Fibroblast of skin of abdomen (primary cell): Measurements from ENCODE around the gene MGRN1.

ENCODE experiments used
- DNase-seq: peaks from one replicate; pipeline ENCODE4 v3.0.0-alpha.2; 2013

MGRN1 gene

GRCh38 chr16:4654011-4654963 is 29.7 kb downstream of the MGRN1 start:
- DNase-seq = no peak

DNA sequence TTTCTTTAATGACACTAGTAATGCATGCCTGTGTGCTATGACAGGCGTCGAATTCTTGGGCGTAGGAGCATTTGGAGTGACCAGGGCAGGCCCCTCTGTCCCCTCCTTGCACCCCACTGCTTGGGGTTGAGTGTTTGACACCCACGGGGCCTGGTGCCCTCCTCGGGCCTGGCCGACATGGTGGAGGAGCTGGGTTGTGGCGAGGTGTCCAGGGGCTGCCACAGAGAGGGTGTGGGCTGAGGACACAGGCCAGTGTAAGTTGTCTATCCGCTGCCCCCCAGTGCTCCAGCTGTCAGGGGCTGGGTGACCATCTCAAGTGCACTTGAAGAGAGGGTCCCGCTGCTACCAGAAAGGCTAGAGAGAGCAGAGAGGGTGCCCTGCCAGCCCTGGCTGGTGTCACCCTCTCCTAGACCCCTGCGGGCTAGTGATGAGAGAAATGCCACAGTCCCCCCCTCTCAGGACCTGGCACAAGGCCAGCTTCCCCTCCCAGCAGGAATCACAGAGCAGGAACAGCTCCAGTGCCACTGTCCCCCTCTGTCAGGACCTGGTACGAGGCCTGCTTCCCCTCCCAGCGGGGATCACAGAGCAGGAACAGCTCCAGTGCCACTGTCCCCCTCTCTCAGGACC is 30.5 kb downstream of the MGRN1 start:
- DNase-seq = no peak

- no peak for DNase-seq
Observed at GRCh38 chr16:4655801-4656200, 31.2 kb downstream of the MGRN1 start.

- DNase-seq = no peak
Observed at GRCh38 chr16:4656221-4656620, 31.6 kb downstream of the MGRN1 start.

- no peak for DNase-seq
Observed at GRCh38 chr16:4656695-4657686, 32.4 kb downstream of the MGRN1 start.

GRCh38 chr16:4659363-4660353 is 35.0 kb downstream of the MGRN1 start:
- DNase-seq = no peak

GRCh38 chr16:4660454-4661007 is 35.9 kb downstream of the MGRN1 start:
- peak; percentile 38 for DNase-seq

- DNase-seq = no peak
Observed at GRCh38 chr16:4661661-4662060, 37.0 kb downstream of the MGRN1 start.

DNA sequence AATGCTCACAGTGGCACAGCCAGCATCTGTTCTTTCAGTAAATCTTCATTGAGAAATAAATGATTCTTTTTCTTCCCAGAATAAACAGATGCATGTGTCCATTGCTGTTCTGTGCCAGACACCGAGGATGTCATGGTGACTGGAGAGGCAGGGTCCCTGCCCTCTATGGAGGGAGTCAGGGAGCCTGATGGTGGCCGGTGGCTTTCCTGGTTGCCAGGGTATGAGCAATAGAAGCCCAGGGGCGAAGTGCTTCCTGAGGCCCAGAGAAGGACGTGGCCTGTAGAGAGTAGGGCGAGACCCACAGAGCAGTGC is 38.8 kb downstream of the MGRN1 start:
- no peak for DNase-seq

- no peak for DNase-seq
Observed at GRCh38 chr16:4663777-4664465, 39.3 kb downstream of the MGRN1 start.

GRCh38 chr16:4664538-4665418 is 40.2 kb downstream of the MGRN1 start:
- no peak for DNase-seq

DNA sequence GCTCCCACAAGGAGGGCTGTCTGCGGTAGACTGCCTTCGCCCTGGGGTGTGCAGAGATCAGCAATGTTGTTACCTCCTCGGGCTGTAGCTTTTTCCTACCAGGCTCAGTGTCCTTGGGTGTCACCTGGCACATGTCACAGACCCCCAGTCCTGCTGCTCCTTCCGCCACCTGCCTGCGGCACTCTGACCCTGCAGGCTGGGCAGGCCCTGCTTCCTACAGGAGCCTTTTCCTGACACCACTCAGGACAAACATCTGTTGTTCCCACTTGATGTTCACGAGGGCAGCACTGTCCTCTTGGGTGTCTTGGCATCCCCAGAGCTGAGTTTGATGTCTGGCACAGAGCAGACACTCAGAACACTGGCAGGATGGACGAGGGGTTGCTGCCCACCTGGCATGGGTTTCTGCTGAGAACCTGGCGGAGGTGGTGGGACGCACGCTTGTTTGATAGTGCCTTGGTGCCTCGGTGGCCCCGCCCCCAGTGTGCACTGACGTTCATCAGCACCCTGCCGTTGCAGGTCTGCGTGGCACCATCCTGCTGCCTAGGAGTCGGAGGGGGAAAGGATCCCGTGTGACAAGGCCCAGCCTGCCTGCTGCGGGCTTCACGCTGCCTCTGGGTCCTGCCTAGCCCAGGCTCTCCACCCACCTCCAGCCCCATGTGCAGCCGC is 42.0 kb downstream of the MGRN1 start:
- DNase-seq = no peak

DNA sequence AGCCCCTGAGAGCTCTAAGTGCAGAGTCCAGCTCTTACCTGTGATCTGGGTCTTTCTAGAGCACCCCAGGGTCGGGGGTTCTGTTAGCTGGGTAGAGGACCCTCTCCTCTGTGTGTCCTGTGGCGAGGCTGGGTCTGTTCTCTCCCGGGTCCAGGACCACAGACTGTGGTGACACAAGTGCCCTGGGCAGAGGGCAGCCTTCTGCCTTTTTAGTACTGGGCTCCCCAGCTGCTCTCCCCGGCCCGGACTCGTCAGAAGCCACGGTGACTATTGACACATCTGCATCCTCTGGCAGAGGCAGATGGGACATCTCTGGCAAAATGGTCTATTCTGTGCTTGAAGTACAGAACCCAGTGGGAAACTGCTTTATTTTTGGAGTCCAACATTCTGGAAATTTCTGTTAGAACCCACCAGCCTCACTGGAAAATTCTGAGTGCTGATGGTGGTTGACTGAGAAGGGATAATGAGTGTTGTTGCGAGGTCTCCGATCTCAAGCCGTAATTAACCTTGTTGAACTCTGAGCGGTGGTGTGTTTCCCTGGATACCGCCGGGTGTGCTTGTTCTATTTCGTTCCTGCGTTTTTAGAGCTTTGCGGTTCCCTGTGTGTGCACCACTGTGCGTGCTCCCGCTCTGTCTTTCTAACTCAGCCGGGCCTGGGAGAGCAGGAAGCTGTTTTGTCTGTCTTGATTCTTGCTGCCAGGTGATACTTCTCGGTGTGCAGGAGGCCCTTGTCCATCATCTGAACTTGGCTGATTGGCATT is 42.8 kb downstream of the MGRN1 start:
- no peak for DNase-seq

DNA sequence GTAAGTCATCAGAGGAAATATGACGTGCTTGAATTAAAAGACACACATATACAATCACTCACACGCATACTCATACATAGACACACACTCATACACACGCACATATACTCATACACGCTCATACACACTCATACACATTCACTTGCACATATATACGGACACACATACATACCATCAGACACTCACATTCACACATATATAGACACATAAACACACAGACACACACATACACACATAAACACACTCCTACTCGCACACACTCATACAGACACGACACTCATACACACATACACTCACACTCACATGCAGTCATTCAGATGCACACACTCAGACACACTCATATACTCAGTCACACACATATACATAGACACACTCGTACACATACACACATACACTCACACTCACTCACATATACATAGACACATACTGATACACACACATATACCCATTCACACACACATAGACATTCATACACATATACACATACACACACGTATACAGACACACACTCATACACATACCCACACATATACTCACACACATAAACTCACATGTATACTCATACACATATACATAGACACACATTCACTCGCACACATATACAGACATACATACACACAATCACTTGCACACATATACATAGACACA is 43.8 kb downstream of the MGRN1 start:
- no peak for DNase-seq

DNA sequence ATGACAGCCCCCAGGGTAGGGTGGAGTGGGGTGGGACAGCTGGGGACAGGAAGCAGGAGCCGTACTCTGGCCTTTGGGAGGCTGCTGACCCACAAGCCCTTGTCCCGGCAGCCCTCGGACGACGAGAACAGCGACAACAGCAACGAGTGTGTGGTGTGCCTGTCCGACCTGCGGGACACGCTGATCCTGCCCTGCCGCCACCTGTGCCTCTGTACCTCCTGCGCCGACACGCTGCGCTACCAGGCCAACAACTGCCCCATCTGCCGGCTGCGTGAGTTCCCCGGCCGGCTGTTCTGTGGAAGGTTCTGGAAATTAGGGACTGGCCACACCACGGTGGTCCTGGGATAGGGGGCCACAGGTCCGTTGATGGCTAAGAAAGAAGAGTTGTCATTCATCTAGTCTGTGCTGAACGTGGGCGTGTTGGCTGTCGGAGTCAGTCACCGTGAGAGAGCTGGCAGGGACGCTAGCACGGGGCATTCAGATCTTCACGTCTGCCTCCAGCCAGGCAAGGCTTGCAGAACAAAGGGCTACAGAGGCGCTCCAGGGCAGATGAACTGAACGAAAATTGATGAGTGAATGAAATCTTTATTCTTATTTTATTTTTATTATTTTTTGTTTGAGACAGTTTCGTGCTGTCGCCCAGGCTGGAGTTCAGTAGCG is 48.9 kb downstream of the MGRN1 start:
- DNase-seq = no peak

DNA sequence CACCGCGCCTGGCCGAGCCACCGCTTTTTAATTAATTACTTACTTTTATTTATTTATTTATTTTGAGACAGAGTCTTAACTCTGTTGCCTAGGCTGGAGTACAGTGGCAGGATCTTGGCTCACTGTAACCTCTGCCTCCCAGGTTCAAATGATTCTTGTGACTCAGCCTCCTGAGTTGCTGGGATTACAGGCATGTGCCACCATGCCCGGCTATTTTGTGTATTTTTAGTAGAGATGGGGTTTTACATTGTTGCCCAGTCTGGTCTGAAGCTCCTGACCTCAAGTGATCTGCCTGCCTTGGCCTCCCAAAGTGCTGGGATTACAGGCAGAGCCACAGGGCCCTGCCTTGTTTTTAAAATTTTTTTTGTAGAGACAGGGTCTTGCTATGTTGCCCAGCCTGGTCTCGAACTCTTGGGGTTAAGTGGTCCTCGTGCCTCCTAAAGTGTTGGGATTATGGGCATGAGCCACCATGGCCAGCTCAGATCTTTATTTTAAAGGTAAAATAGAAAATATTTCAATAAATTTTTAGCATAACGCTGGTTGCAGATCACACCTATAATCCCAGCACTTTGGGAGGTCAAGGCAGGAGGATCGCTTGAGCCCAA is 50.4 kb downstream of the MGRN1 start:
- no peak for DNase-seq
